Adrenal gland (tissue), 12 donors: Measurements from ENCODE around the gene RFPL3. TPM values are rescaled to one million over a fixed set of nuclear protein-coding genes. Genes with fewer than 3 reads are reported as not detected.

Source experiments
- DNase-seq, 7 donors: peaks; one replicate each; pipeline ENCODE4 v3.0.0-alpha.2; 2019 to 2020
- H3K27ac ChIP-seq, 5 donors: fragments of 200-600 bp; sonication (generic) in 4 of 5; 1 replicate in 3 of 5; 2 replicates in 2 of 5; pipeline versions ENCODE4 v1.5.1 to v1.8.0; 2016 to 2020; ENCODE audit warnings: mild to moderate bottlenecking in 1 of 5
- H3K27me3 ChIP-seq: fragments of 200-600 bp; 2 replicates; pipeline ENCODE4 v1.8.0; 2021
- H3K36me3 ChIP-seq, 2 donors: fragments of 200-600 bp; replicated peaks in 1 of 2; 1 replicate in 1 of 2; 2 replicates in 1 of 2; pipeline versions ENCODE4 v1.5.1 to v1.8.0; 2018 to 2022
- H3K4me1 ChIP-seq, 2 donors: fragments of 200-600 bp; replicated peaks in 1 of 2; 1 replicate in 1 of 2; 2 replicates in 1 of 2; pipeline versions ENCODE4 v1.5.1 to v1.8.0; 2018 to 2021
- H3K4me3 ChIP-seq, 4 donors: fragments of 200-600 bp; sonication (generic) in 3 of 4; one replicate each; pipeline ENCODE4 v1.5.1; 2016 to 2018
- H3K9me3 ChIP-seq, 3 donors: fragments of 200-600 bp; sonication (generic) in 1 of 3; replicated peaks in 1 of 3; 1 replicate in 2 of 3; 2 replicates in 1 of 3; pipeline versions ENCODE4 v1.5.1 to v1.8.0; 2016 to 2021
- POLR2A ChIP-seq, 2 donors: fragments of 450-650 bp; IDR thresholded peaks; one replicate each; pipeline ENCODE4 v1.6.1; 2017; ENCODE audit warnings: antibody characterized with exemption in 2 of 2, mild to moderate bottlenecking in 2 of 2, moderate library complexity in 1 of 2
- WGBS, 4 donors: extraction: QIAGEN DNeasy Blood & Tissue Kit in 2 of 4; methylation state at CpG; one replicate each; pipeline versions ENCODE4 v1.1.5 to v1.1.7; 2013 to 2017; 5-methylcytosine and 5-hydroxymethylcytosine counted together
- intact Hi-C, 2 donors: fragments of 100-400 bp; cut with DNase I; formaldehyde crosslinking; loops; one replicate each; pipeline versions ENCODE4 v1.14.1 to v1.15.0; 2022 to 2023
- polyA plus RNA-seq, 3 donors: library from polyadenylated mRNA; stranded (reverse); fragments of 200-250 nt in 2 of 3; fragments of 350-450 nt in 1 of 3; fragmentation: Illumina TruSeq in 1 of 3; extraction: RNeasy Lipid Tissue Mini Kit (QIAGEN cat#74804) in 1 of 3; gene quantifications; one replicate each; pipeline ENCODE4 v1.2.3, GENCODE V29; 2013 to 2014
- total RNA-seq, 9 donors: library from RNA; depleted of rRNA in 4 of 9; stranded (reverse); fragments of >200 nt in 4 of 9; fragments of 120-200 nt in 1 of 9; fragmentation: NEBNext Ultra II Directional in 1 of 9; extraction: Animal tissue kit (Norgen Biotek cat#: 25700) in 1 of 9; gene quantifications; one replicate each; pipeline versions ENCODE4 v1.1.0 to v1.2.4, GENCODE V29; 2013 to 2023
- TF ChIP-seq, protein P1 (sequence below), 6 experiments: fragments of 450-650 bp in 4 of 6; fragments of 200-600 bp in 2 of 6; sonication (generic) in 1 of 6; IDR thresholded peaks; 1 replicate in 5 of 6; 2 replicates in 1 of 6; pipeline versions ENCODE4 v1.5.1 to v1.8.0; 2016 to 2021; ENCODE audit warnings: antibody characterized with exemption in 6 of 6, mild to moderate bottlenecking in 2 of 6, moderate library complexity in 1 of 6
- donor health status: healthy with polysubstance abuse.
- donor health status: Bipolar disorder and iron deficiency.
- donor health status: DM: yes; HTN: yes; CAD: no.
- donor health status: DM: no; HTN: no; CAD: no.
- donor health status: DM: no; HTN: no; CAD: no.
- donor health status: DM: yes; HTN: yes; CAD: no.

Gene RFPL3
- total and polyA plus RNA-seq, 12 donors: not detected

DNA sequence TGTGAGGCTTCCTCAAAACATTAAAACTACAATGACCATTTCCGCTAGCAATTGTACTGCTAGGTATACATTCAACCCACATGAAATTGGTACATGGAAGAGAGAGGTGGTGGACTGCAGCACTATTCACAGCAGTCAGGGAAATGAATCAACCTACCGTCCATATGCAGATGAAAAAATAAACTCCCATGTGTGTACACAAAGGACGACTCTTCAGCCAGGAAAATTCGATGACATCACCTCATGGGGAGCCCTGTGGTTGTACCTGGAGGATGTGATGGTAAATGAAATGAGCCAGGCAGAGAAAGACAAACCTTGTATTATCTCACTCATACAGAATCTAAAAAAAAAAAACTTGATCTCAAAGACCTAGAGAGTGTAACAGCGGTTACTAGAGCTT lies 23.3 kb downstream of the RFPL3 start:
- 76 to 81% (median 78%) methylated on average over 5 of the region's 5 CpGs for WGBS, 4 donors
- Histone ChIP-seq H3K36me3 (peaks cover 0 to 6% of the 10 kb centered on the region in 2 donors), H3K9me3 (no peaks in the 10 kb centered on the region), H3K27me3 (no peaks in the 10 kb centered on the region), H3K27ac (no peak overlapping the region), H3K4me1 (no peaks in the 10 kb centered on the region), H3K4me3 (no peak overlapping the region)
- no peak for TF ChIP-seq POLR2A (IDR thresholded peaks at IDR 0.05)
- TF ChIP-seq, protein P1, sequence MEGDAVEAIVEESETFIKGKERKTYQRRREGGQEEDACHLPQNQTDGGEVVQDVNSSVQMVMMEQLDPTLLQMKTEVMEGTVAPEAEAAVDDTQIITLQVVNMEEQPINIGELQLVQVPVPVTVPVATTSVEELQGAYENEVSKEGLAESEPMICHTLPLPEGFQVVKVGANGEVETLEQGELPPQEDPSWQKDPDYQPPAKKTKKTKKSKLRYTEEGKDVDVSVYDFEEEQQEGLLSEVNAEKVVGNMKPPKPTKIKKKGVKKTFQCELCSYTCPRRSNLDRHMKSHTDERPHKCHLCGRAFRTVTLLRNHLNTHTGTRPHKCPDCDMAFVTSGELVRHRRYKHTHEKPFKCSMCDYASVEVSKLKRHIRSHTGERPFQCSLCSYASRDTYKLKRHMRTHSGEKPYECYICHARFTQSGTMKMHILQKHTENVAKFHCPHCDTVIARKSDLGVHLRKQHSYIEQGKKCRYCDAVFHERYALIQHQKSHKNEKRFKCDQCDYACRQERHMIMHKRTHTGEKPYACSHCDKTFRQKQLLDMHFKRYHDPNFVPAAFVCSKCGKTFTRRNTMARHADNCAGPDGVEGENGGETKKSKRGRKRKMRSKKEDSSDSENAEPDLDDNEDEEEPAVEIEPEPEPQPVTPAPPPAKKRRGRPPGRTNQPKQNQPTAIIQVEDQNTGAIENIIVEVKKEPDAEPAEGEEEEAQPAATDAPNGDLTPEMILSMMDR (IDR thresholded peaks at IDR 0.05): no peak
- intact Hi-C loops: no loop called here
- no peak for DNase-seq

DNA sequence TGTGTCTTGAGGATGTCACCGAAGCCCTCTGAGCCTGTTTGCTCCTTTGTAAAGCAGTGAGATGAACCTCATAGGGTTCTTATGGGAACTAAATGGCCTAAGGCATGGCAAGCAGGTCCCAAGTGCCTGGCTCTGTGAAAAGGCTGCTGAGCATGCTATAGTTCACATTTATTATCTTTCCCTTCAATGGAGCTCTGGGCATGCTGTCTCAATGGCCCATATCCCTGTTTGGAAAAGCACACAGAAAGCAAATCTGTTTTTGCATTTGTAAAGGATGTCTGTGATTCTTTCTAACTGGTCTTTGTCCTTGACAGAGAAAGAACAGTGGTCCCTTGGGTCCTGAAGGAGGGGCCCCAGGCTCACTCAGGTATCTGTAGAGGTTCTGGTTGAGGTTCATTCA lies 28.0 kb downstream of the RFPL3 start:
- Histone ChIP-seq H3K27me3 (no peaks in the 10 kb centered on the region), H3K36me3 (peaks cover 0 to 50% of the 10 kb centered on the region in 2 donors), H3K27ac (no peak overlapping the region), H3K4me3 (no peak overlapping the region), H3K4me1 (no peaks in the 10 kb centered on the region), H3K9me3 (no peaks in the 10 kb centered on the region)
- 100% methylated on average over 1 of the region's 1 CpG; no CpG with 5 or more reads in 1 of the 4 donors for WGBS, 4 donors
- no peak for DNase-seq
- intact Hi-C loops: no loop called here
- TF ChIP-seq POLR2A (IDR thresholded peaks at IDR 0.05): no peak
- TF ChIP-seq, protein P1 (IDR thresholded peaks at IDR 0.05): no peak

DNA sequence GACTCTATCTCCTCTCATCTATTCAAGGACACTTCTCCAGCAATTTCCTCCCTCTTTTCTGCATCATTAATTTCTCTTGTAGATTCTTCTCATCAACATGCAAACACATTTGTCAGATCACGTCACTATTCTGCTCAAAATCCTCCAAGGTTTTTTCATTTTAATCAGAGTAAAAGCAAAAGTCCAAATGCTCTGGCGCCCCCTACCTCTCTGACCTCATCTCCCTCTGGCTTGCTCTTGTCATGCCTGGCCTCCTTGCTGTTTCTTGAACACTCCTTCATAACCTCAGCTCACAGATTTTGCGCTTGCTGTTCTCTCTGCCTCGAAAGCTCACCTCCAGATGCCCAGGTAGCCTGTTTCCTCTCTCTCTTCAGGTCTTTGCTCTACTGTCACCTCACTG lies 32.0 kb downstream of the RFPL3 start:
- H3K9me3 ChIP-seq: no peaks in the 10 kb centered on the region
- H3K4me1 ChIP-seq: no peaks in the 10 kb centered on the region
- no peak overlapping the region for H3K27ac ChIP-seq
- H3K27me3 ChIP-seq: no peaks in the 10 kb centered on the region
- peaks cover 0 to 89% of the 10 kb centered on the region in 2 donors for H3K36me3 ChIP-seq
- H3K4me3 ChIP-seq: no peak overlapping the region
- WGBS, 4 donors: 79 to 87% (median 85%) methylated on average over 4 of the region's 4 CpGs
- TF ChIP-seq, protein P1 (IDR thresholded peaks at IDR 0.05): peak in 3 of 6 experiments; percentile 15 to 30 (median 23)
- TF ChIP-seq POLR2A (IDR thresholded peaks at IDR 0.05): no peak
- peak in 3 of 7 donors; percentile 23 to 30 (median 27) for DNase-seq
- intact Hi-C loops: no loop called here

DNA sequence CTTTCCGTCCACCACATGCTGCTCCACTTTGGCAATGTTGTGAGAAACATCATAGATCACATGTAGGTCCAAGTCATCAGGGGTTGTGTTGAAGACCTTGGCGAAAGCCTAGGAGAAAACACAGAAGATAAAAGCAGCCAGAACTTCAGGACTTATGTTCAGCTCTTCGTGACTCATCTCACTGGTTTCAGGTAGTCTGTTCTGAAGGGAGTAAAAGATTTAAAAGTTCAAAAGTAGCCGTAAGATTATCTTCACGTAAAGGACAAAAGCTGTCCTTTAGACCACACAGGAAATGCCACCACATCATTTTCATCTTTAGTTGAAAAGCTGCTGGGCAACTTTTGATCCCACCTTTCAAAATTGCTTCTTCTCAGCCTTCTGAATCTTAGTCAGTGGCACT lies 37.4 kb downstream of the RFPL3 start:
- H3K4me1 ChIP-seq: no peaks in the 10 kb centered on the region
- H3K27me3 ChIP-seq: no peaks in the 10 kb centered on the region
- H3K36me3 ChIP-seq: peaks cover 0 to 97% of the 10 kb centered on the region in 2 donors
- WGBS, 4 donors: 90 to 94% (median 92%) methylated on average over 5 of the region's 5 CpGs
- no peak for TF ChIP-seq POLR2A (IDR thresholded peaks at IDR 0.05)
- TF ChIP-seq, protein P1 (IDR thresholded peaks at IDR 0.05): no peak
- H3K4me3 ChIP-seq: no peak overlapping the region
- no peak for DNase-seq
- intact Hi-C loops: no loop called here
- no peaks in the 10 kb centered on the region for H3K9me3 ChIP-seq
- no peak overlapping the region for H3K27ac ChIP-seq
